GM12878 (cell line): ENCODE measurements around the gene KLHL7. TPM values are rescaled to one million over a fixed set of nuclear protein-coding genes. Genes with fewer than 3 reads are reported as not detected.

ENCODE experiments used
- ATAC-seq: fragments of 200-7000 bp; cut with Tn5 transposase; 3 replicates; pipeline ENCODE4 v1.9.1; 2020; ENCODE audit warnings: mild to moderate bottlenecking, moderate library complexity
- BruUV-seq: library from RNA; stranded (reverse); fragments of 400-500 nt; replicated peaks from 2 replicates; lab custom pipeline; 2021; lab: Mats Ljungman, UMichigan
- CTCF ChIA-PET: fragments of 300-600 bp; sonication (Branson Sonifier 250); formaldehyde crosslinking; extraction: SDS; loops from one replicate; lab custom pipeline; 2021; ENCODE audit warnings: inconsistent platforms; lab: Yijun Ruan, JAX
- POLR2A ChIA-PET: fragments of 350-600 bp; formaldehyde crosslinking; extraction: SDS; loops from one replicate; lab custom pipeline; 2021; ENCODE audit warnings: inconsistent platforms; lab: Charles Lee
- RAD21 ChIA-PET: fragments of 300-600 bp; sonication (Branson Sonifier 250); formaldehyde crosslinking; loops from one replicate; lab custom pipeline; 2023; ENCODE audit warnings: antibody characterized with exemption; ENCODE audit not compliant: unreplicated experiment; lab: Charles Lee
- SMC1A ChIA-PET: fragments of 300-600 bp; sonication (Branson Sonifier 250); formaldehyde crosslinking; loops from one replicate; lab custom pipeline; 2023; ENCODE audit not compliant: unreplicated experiment, uncharacterized antibody; lab: Charles Lee
- DNase-seq: peaks from one replicate; pipeline ENCODE4 v3.0.0-alpha.2; 2011; ENCODE audit warnings: low read depth, low spot score
- FAIRE-seq: peaks from 3 replicates; lab custom pipeline; 2011; peaks lifted over from hg19 to GRCh38; lab: Jason Lieb, UNC
- H2AFZ ChIP-seq: 2 replicates; pipeline ENCODE4 v1.6.0; 2011; ENCODE audit warnings: low read depth, low read length, control low read depth; ENCODE audit not compliant: control insufficient read depth
- H3K27ac ChIP-seq: 2 replicates; pipeline ENCODE4 v1.5.1; 2011; ENCODE audit warnings: control low read depth; ENCODE audit not compliant: control insufficient read depth, insufficient read depth
- H3K27me3 ChIP-seq, 2 experiments: replicated peaks in 1 of 2; 2 replicates each; pipeline versions ENCODE4 v1.6.0 to v1.6.1; 2011; ENCODE audit warnings: low read length in 1 of 2; ENCODE audit not compliant: control insufficient read depth in 2 of 2, insufficient read depth in 2 of 2
- H3K36me3 ChIP-seq, 2 experiments: 2 replicates each; pipeline ENCODE4 v1.5.1; 2011; ENCODE audit warnings: low read length in 1 of 2; ENCODE audit not compliant: control insufficient read depth in 2 of 2, insufficient read depth in 2 of 2
- H3K4me1 ChIP-seq: 2 replicates; pipeline ENCODE4 v1.6.1; 2011; ENCODE audit warnings: mild to moderate bottlenecking, low read length, moderate library complexity, mixed read lengths; ENCODE audit not compliant: control insufficient read depth, insufficient read depth
- H3K4me2 ChIP-seq: 2 replicates; pipeline ENCODE4 v1.6.0; 2011; ENCODE audit warnings: control low read depth; ENCODE audit not compliant: control insufficient read depth, insufficient read depth
- H3K4me3 ChIP-seq: fragments of 200-600 bp; sonication (generic); 2 replicates; pipeline ENCODE4 v1.5.1; 2016
- H3K79me2 ChIP-seq: 2 replicates; pipeline ENCODE4 v1.6.0; 2011; ENCODE audit warnings: low read length; ENCODE audit not compliant: control insufficient read depth, insufficient read depth
- H3K9ac ChIP-seq: 2 replicates; pipeline ENCODE4 v1.8.0; 2011; ENCODE audit warnings: low read length, control low read depth, mixed read lengths; ENCODE audit not compliant: control insufficient read depth, insufficient read depth
- H3K9me3 ChIP-seq: replicated peaks from 3 replicates; pipeline ENCODE4 v1.5.1; 2011; ENCODE audit warnings: mild to moderate bottlenecking, low read length; ENCODE audit not compliant: control insufficient read depth, insufficient read depth
- H4K20me1 ChIP-seq: 2 replicates; pipeline ENCODE4 v1.6.0; 2011; ENCODE audit not compliant: control insufficient read depth, insufficient read depth
- BACH1 ChIP-seq: fragments of 450-650 bp; IDR thresholded peaks from 2 replicates; pipeline ENCODE4 v1.6.1; 2017; ENCODE audit warnings: mild to moderate bottlenecking, borderline replicate concordance
- KLF5 ChIP-seq: fragments of 450-650 bp; IDR thresholded peaks from 2 replicates; pipeline ENCODE4 v1.6.1; 2014; ENCODE audit warnings: mild to moderate bottlenecking; ENCODE audit not compliant: partially characterized antibody
- NR2F1 ChIP-seq: fragments of 450-650 bp; conservative IDR thresholded peaks from 2 replicates; pipeline ENCODE4 v1.6.1; 2017; ENCODE audit warnings: mild to moderate bottlenecking
- PAX5 ChIP-seq: IDR thresholded peaks from 2 replicates; pipeline ENCODE4 v1.6.1; 2011; ENCODE audit warnings: low read depth, low read length, borderline replicate concordance
- STAT3 ChIP-seq: IDR thresholded peaks from 2 replicates; pipeline ENCODE4 v1.6.1; 2011; ENCODE audit warnings: low read depth, low read length, improper control_type of control experiment
- ZNF622 ChIP-seq: fragments of 450-650 bp; IDR thresholded peaks from 2 replicates; pipeline ENCODE4 v1.6.1; 2017; ENCODE audit warnings: mild to moderate bottlenecking, inconsistent platforms
- ZZZ3 ChIP-seq: IDR thresholded peaks from 2 replicates; pipeline ENCODE4 v1.6.1; 2011; ENCODE audit warnings: low read depth; ENCODE audit not compliant: control insufficient read depth, insufficient read length
- WGBS: methylation state at CpG from one replicate; pipeline ENCODE4 v1.1.6; 2016; ENCODE audit warnings: low lambda C conversion rate; ENCODE audit not compliant: insufficient replicate concordance, insufficient coverage; ENCODE audit errors: missing lambda C conversion rate; 5-methylcytosine and 5-hydroxymethylcytosine counted together
- in situ Hi-C: fragments of 300-500 bp; cut with MboI; formaldehyde crosslinking; loops from 9 replicates; pipeline ENCODE4 v1.14.3; 2018; ENCODE audit warnings: mixed read lengths
- intact Hi-C: fragments of 100-400 bp; cut with micrococcal nuclease; formaldehyde crosslinking; loops from one replicate; pipeline ENCODE4 v1.14.2; 2022; ENCODE audit not compliant: unreplicated experiment
- polyA plus RNA-seq, 11 experiments: library from polyadenylated mRNA; depleted of rRNA in 4 of 11; unstranded in 6 of 11; stranded (reverse) in 5 of 11; fragments of >200 nt; fragmentation: Nextera tagmentation in 4 of 11; fragmentation: Illumina TruSeq in 1 of 11; extraction: Ambion mirVana in 4 of 11; extraction: Trizol in 1 of 11; gene quantifications; 1 replicate in 1 of 11; 2 replicates in 10 of 11; pipeline versions ENCODE4 v1.2.1 to v1.2.3, GENCODE V29; 2011 to 2016; ENCODE audit warnings: inconsistent platforms in 2 of 11, missing spikeins in 2 of 11, low read depth in 1 of 11
- total RNA-seq, 4 experiments: library from RNA; depleted of rRNA in 3 of 4; stranded (reverse); fragments of >200 nt in 3 of 4; fragmentation: Illumina TruSeq in 1 of 4; extraction: Trizol in 1 of 4; gene quantifications; 2 replicates each; pipeline versions ENCODE4 v1.2.1 to v1.2.3, GENCODE V29; 2013 to 2021
- TF ChIP-seq, protein P1 (sequence below): IDR thresholded peaks from 2 replicates; pipeline ENCODE4 v1.6.1; 2012; ENCODE audit warnings: low read depth, low read length, improper control_type of control experiment
- TF ChIP-seq, protein P2 (sequence below): fragments of 450-650 bp; IDR thresholded peaks from 2 replicates; pipeline ENCODE4 v1.6.1; 2017; ENCODE audit warnings: mild to moderate bottlenecking, low read depth, inconsistent platforms; ENCODE audit not compliant: poor library complexity, severe bottlenecking
- TF ChIP-seq, protein P3 (sequence below): fragments of 150-350 bp; IDR thresholded peaks from 2 replicates; pipeline ENCODE4 v1.6.1; 2014; ENCODE audit warnings: mild to moderate bottlenecking, low read depth, low read length
- TF ChIP-seq, protein P4 (sequence below): fragments of 450-650 bp; IDR thresholded peaks from 2 replicates; pipeline ENCODE4 v1.6.1; 2017; ENCODE audit warnings: mild to moderate bottlenecking

The KLHL7 gene
- total and polyA plus RNA-seq, 10 of the 15 experiments (the other 5 are each of a cell fraction or from before 2014, with no cell fraction given) = 6.4 to 38.7 (median 20.9) TPM

DNA sequence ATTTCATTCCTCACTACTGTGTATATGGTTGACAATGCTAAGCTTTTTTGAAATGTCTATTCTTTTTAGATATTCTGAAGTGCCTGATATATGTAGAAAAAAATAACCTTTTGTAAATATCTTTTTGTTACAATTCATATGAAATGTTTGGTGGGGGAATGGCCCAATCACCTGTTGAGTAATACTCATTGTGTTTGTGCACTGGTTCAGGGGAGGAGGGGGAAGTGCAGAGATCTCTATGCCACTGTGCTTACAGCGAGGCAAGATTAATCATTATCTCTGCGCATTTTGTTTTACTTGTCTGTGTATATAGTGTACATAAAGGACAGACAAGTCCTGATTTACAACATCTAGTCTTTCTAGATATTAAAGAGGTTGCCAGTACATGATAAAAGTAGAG lies 101.4 kb downstream of the KLHL7 start:
- ATAC-seq (no peak), DNase-seq (no peak), FAIRE-seq (no peak)
- H3K79me2 ChIP-seq = no peaks in the 10 kb centered on the region
- ChIA-PET POLR2A (no interaction called here), CTCF (no interaction called here), SMC1A (interaction anchor here (1.2 kb wide), 1 partner anchor 17 kb away, joined by 3 read pairs; no protein-coding TSS in a partner anchor), RAD21 (interaction anchor here (0.8 kb wide), 1 partner anchor 36 kb away, joined by 3 read pairs; no protein-coding TSS in a partner anchor)
- H2AFZ ChIP-seq = no peak overlapping the region
- H3K4me3 ChIP-seq = no peak overlapping the region
- BruUV-seq = no TSS peak
- intact Hi-C loops = no loop called here
- no peaks in the 10 kb centered on the region; the same call in 2 of the 3 replicates for H3K9me3 ChIP-seq
- no peak for TF ChIP-seq KLF5
- 100% methylated on average over 2 of the region's 2 CpGs for WGBS
- no peak overlapping the region for H3K27ac ChIP-seq
- no peak overlapping the region for H3K4me2 ChIP-seq
- no peaks in the 10 kb centered on the region for H3K4me1 ChIP-seq
- H4K20me1 ChIP-seq = no peaks in the 10 kb centered on the region
- H3K36me3 ChIP-seq = peaks cover 0 to 5% of the 10 kb centered on the region in 2 experiments; a peak in 1 of 4 replicates
- no peaks in the 10 kb centered on the region for H3K27me3 ChIP-seq
- in situ Hi-C loops = no loop called here
- no peak overlapping the region for H3K9ac ChIP-seq

DNA sequence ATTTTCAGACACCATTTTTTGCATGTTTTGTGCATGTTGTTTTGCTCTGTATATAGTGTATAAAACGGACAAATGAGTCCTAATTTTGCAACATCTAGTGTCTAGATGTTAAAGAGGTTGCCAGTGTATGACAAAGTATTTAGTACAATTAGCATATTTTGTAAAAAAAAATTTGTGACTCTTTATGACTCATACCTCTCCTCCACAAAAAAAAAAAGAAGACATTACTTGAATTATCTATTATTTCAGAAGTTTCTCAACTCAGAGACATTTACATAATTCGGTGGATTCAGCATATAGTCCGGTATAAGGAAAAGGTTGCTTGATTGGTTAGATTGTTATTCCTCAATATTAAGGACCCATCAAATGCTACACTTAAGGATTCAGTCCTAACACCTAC lies 102.3 kb downstream of the KLHL7 start:
- WGBS = 77% methylated on average over 3 of the region's 3 CpGs
- H4K20me1 ChIP-seq = no peaks in the 10 kb centered on the region
- H3K9ac ChIP-seq = no peak overlapping the region
- ATAC-seq (no peak), FAIRE-seq (no peak), DNase-seq (no peak)
- POLR2A ChIA-PET = no interaction called here
- BruUV-seq = no TSS peak
- no peak overlapping the region for H3K4me3 ChIP-seq
- no peak overlapping the region for H3K4me2 ChIP-seq
- H2AFZ ChIP-seq = no peak overlapping the region
- H3K9me3 ChIP-seq = no peaks in the 10 kb centered on the region; the same call in 2 of the 3 replicates
- H3K36me3 ChIP-seq = peaks cover 0 to 4% of the 10 kb centered on the region in 2 experiments; a peak in 1 of 4 replicates
- H3K27ac ChIP-seq = no peak overlapping the region
- H3K79me2 ChIP-seq = no peaks in the 10 kb centered on the region
- SMC1A ChIA-PET = no interaction called here
- RAD21 ChIA-PET = no interaction called here
- CTCF ChIA-PET = no interaction called here
- intact Hi-C loops = no loop called here
- no peaks in the 10 kb centered on the region for H3K4me1 ChIP-seq
- no peaks in the 10 kb centered on the region for H3K27me3 ChIP-seq
- in situ Hi-C loops = no loop called here
- no peak for TF ChIP-seq ZNF622
- TF ChIP-seq, protein P1, sequence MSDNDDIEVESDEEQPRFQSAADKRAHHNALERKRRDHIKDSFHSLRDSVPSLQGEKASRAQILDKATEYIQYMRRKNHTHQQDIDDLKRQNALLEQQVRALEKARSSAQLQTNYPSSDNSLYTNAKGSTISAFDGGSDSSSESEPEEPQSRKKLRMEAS = no peak
- TF ChIP-seq PAX5 = no peak
- TF ChIP-seq ZZZ3 = no peak
- TF ChIP-seq BACH1 = no peak
- TF ChIP-seq, protein P2, sequence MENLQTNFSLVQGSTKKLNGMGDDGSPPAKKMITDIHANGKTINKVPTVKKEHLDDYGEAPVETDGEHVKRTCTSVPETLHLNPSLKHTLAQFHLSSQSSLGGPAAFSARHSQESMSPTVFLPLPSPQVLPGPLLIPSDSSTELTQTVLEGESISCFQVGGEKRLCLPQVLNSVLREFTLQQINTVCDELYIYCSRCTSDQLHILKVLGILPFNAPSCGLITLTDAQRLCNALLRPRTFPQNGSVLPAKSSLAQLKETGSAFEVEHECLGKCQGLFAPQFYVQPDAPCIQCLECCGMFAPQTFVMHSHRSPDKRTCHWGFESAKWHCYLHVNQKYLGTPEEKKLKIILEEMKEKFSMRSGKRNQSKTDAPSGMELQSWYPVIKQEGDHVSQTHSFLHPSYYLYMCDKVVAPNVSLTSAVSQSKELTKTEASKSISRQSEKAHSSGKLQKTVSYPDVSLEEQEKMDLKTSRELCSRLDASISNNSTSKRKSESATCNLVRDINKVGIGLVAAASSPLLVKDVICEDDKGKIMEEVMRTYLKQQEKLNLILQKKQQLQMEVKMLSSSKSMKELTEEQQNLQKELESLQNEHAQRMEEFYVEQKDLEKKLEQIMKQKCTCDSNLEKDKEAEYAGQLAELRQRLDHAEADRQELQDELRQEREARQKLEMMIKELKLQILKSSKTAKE = no peak
- TF ChIP-seq, protein P3, sequence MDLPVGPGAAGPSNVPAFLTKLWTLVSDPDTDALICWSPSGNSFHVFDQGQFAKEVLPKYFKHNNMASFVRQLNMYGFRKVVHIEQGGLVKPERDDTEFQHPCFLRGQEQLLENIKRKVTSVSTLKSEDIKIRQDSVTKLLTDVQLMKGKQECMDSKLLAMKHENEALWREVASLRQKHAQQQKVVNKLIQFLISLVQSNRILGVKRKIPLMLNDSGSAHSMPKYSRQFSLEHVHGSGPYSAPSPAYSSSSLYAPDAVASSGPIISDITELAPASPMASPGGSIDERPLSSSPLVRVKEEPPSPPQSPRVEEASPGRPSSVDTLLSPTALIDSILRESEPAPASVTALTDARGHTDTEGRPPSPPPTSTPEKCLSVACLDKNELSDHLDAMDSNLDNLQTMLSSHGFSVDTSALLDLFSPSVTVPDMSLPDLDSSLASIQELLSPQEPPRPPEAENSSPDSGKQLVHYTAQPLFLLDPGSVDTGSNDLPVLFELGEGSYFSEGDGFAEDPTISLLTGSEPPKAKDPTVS = no peak
- TF ChIP-seq NR2F1 = no peak
- TF ChIP-seq, protein P4, sequence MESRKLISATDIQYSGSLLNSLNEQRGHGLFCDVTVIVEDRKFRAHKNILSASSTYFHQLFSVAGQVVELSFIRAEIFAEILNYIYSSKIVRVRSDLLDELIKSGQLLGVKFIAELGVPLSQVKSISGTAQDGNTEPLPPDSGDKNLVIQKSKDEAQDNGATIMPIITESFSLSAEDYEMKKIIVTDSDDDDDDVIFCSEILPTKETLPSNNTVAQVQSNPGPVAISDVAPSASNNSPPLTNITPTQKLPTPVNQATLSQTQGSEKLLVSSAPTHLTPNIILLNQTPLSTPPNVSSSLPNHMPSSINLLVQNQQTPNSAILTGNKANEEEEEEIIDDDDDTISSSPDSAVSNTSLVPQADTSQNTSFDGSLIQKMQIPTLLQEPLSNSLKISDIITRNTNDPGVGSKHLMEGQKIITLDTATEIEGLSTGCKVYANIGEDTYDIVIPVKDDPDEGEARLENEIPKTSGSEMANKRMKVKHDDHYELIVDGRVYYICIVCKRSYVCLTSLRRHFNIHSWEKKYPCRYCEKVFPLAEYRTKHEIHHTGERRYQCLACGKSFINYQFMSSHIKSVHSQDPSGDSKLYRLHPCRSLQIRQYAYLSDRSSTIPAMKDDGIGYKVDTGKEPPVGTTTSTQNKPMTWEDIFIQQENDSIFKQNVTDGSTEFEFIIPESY = no peak
- no peak for TF ChIP-seq STAT3
